Neural progenitor cell (in vitro differentiated cells): Measurements from ENCODE around the gene LRRC26.

Source experiments
- CTCF ChIP-seq: fragments of 200-600 bp; sonication (generic); IDR thresholded peaks from 2 replicates; pipeline ENCODE4 v1.5.1; 2017; ENCODE audit warnings: antibody characterized with exemption, mild to moderate bottlenecking
- EZH2 ChIP-seq: fragments of 200-600 bp; sonication (generic); IDR thresholded peaks from 2 replicates; pipeline ENCODE4 v1.6.1; 2017; ENCODE audit warnings: antibody characterized with exemption, mild to moderate bottlenecking, moderate library complexity
- EZH2phosphoT487 ChIP-seq: fragments of 200-600 bp; sonication (generic); IDR thresholded peaks from 2 replicates; pipeline ENCODE4 v1.6.1; 2017; ENCODE audit warnings: antibody characterized with exemption

- TF ChIP-seq EZH2phosphoT487 (no peak), CTCF (no peak), EZH2 (peak; percentile 84)
These were observed 1.9 kb downstream of the LRRC26 start for GRCh38 chr9:137167747-137168572.
